ENCODE data around the gene ARF3.
"Not testable (repeated sequence)": the region's sequence is repeated elsewhere in the genome, so short reads cannot be mapped to it uniquely, and the experiment has no call there.

Gene ARF3

GRCh38 chr12:48929551-48929950 is 27.7 kb downstream of the ARF3 start:
- no peak for DNase-seq (ENCODE audit: low read depth in 2 of 2)

GRCh38 chr12:48927261-48927660 is 30.0 kb downstream of the ARF3 start:
- DNase-seq (ENCODE audit: low read depth in 2 of 2) = no peak

GRCh38 chr12:48925304-48926011 is 31.8 kb downstream of the ARF3 start, which contains the start of gene FKBP11:
FKBP11 (minus strand) TSS chr12:48925492; CDS start chr12:48925428, 64 bp downstream.
- peak; percentile 58 for DNase-seq (ENCODE audit: low read depth in 2 of 2)

- DNase-seq (ENCODE audit: low read depth in 2 of 2) = peak; percentile 58 to 60
Measured at GRCh38 chr12:48924617-48925303, 32.5 kb downstream of the ARF3 start.

GRCh38 chr12:48923117-48923516 is 34.2 kb downstream of the ARF3 start:
- no peak for DNase-seq (ENCODE audit: low read depth in 2 of 2)

GRCh38 chr12:48917857-48918537 is 39.3 kb downstream of the ARF3 start:
- DNase-seq (ENCODE audit: low read depth in 2 of 2) = no peak

- no peak for DNase-seq (ENCODE audit: low read depth in 2 of 2)
Measured at GRCh38 chr12:48910196-48910595, 47.1 kb downstream of the ARF3 start.

- not testable (repeated sequence) for DNase-seq (ENCODE audit: low read depth in 2 of 2)
Measured at GRCh38 chr12:48909698-48910097, 47.6 kb downstream of the ARF3 start.

GRCh38 chr12:48907245-48907644 is 50.0 kb downstream of the ARF3 start:
- DNase-seq (ENCODE audit: low read depth in 2 of 2) = no peak

GRCh38 chr12:48903982-48904411 is 53.3 kb downstream of the ARF3 start:
- DNase-seq (ENCODE audit: low read depth in 2 of 2) = peak; percentile 77 to 78

- DNase-seq (ENCODE audit: low read depth in 2 of 2) = no peak
Measured at GRCh38 chr12:48903363-48903981, 53.8 kb downstream of the ARF3 start.

GRCh38 chr12:48901278-48901677 is 56.0 kb downstream of the ARF3 start:
- no peak for DNase-seq (ENCODE audit: low read depth in 2 of 2)

- no peak for DNase-seq (ENCODE audit: low read depth in 2 of 2)
Measured at GRCh38 chr12:48899651-48900050, 57.6 kb downstream of the ARF3 start.

- DNase-seq (ENCODE audit: low read depth in 2 of 2) = no peak
Measured at GRCh38 chr12:48894271-48894670, 63.0 kb downstream of the ARF3 start.

- peak; percentile 65 to 74 for DNase-seq (ENCODE audit: low read depth in 2 of 2)
Measured at GRCh38 chr12:48890657-48891418, 66.4 kb downstream of the ARF3 start.

- DNase-seq (ENCODE audit: low read depth in 2 of 2) = no peak
Measured at GRCh38 chr12:48889679-48890078, 67.6 kb downstream of the ARF3 start.
